ENCODE measurements around the gene STOX2.

- TF ChIP-seq EZH2 (IDR thresholded peaks at IDR 0.05; ENCODE audit: borderline replicate concordance, low read length) (no peak), CTCF (IDR thresholded peaks at IDR 0.05; ENCODE audit: low read length) (no peak)
Observed at GRCh38 chr4:184066584-184067300, 161.6 kb downstream of the STOX2 start.

All from OCI-LY1 (cell line).